HUES6 (cell line): ENCODE results near the gene CBX5.

Experiments
- H3K27ac ChIP-seq: 2 replicates; pipeline ENCODE4 v1.7.0; 2013; ENCODE audit warnings: low read depth, mild to moderate bottlenecking, low read length, inconsistent platforms
- H3K27me3 ChIP-seq: 2 replicates; pipeline ENCODE4 v1.6.1; 2013; ENCODE audit warnings: low read length; ENCODE audit not compliant: control insufficient read depth, insufficient read depth
- H3K36me3 ChIP-seq: 2 replicates; pipeline ENCODE4 v1.6.1; 2013; ENCODE audit warnings: low read length; ENCODE audit not compliant: control insufficient read depth, insufficient read depth
- H3K4me1 ChIP-seq: 2 replicates; pipeline ENCODE4 v1.6.1; 2013; ENCODE audit warnings: low read length; ENCODE audit not compliant: control insufficient read depth, insufficient read depth
- H3K4me3 ChIP-seq: 2 replicates; pipeline ENCODE4 v1.5.1; 2013; ENCODE audit warnings: low read depth, low read length
- H3K9ac ChIP-seq: one replicate; pipeline ENCODE4 v1.6.1; 2013; ENCODE audit warnings: mild to moderate bottlenecking, low read length
- H3K9me3 ChIP-seq: 2 replicates; pipeline ENCODE4 v1.6.1; 2013; ENCODE audit warnings: low read depth, low read length; ENCODE audit not compliant: control insufficient read depth, insufficient read depth

Gene CBX5

GRCh38 chr12:54220092-54220557 lies 59.8 kb downstream of the CBX5 start:
- Histone ChIP-seq H3K4me3 (no peak overlapping the region), H3K9ac (no peak overlapping the region), H3K27me3 (peaks cover 36% of the 10 kb centered on the region), H3K9me3 (no peaks in the 10 kb centered on the region), H3K4me1 (peaks cover 18% of the 10 kb centered on the region; the same call in 1 of the 2 replicates), H3K27ac (no peak overlapping the region), H3K36me3 (no peaks in the 10 kb centered on the region)

- H3K27ac ChIP-seq = no peak overlapping the region
- peaks cover 50% of the 10 kb centered on the region for H3K27me3 ChIP-seq
- peak overlapping the region; percentile 77 for H3K4me3 ChIP-seq
- H3K4me1 ChIP-seq = peaks cover 20% of the 10 kb centered on the region
- no peaks in the 10 kb centered on the region for H3K36me3 ChIP-seq
- no peaks in the 10 kb centered on the region for H3K9me3 ChIP-seq
- H3K9ac ChIP-seq = peak overlapping the region; percentile 58
Observed at GRCh38 chr12:54217774-54218241, 62.1 kb downstream of the CBX5 start.

GRCh38 chr12:54216797-54217661 lies 62.9 kb downstream of the CBX5 start:
- Histone ChIP-seq H3K4me3 (peak overlapping the region; percentile 77), H3K9me3 (no peaks in the 10 kb centered on the region), H3K36me3 (no peaks in the 10 kb centered on the region), H3K27me3 (peaks cover 55% of the 10 kb centered on the region), H3K9ac (peak overlapping the region; percentile 18), H3K27ac (no peak overlapping the region), H3K4me1 (peaks cover 20% of the 10 kb centered on the region)

GRCh38 chr12:54215989-54216796 lies 63.7 kb downstream of the CBX5 start:
- Histone ChIP-seq H3K36me3 (no peaks in the 10 kb centered on the region), H3K9me3 (no peaks in the 10 kb centered on the region), H3K27me3 (peaks cover 63% of the 10 kb centered on the region), H3K27ac (no peak overlapping the region), H3K4me1 (peaks cover 20% of the 10 kb centered on the region), H3K4me3 (peak overlapping the region; percentile 48), H3K9ac (no peak overlapping the region)

GRCh38 chr12:54214553-54215406 lies 65.1 kb downstream of the CBX5 start:
- Histone ChIP-seq H3K4me1 (peaks cover 20% of the 10 kb centered on the region), H3K4me3 (no peak overlapping the region), H3K9me3 (no peaks in the 10 kb centered on the region), H3K9ac (no peak overlapping the region), H3K36me3 (no peaks in the 10 kb centered on the region), H3K27ac (no peak overlapping the region), H3K27me3 (peaks cover 75% of the 10 kb centered on the region)

GRCh38 chr12:54213079-54213478 lies 66.8 kb downstream of the CBX5 start:
- Histone ChIP-seq H3K4me3 (no peak overlapping the region), H3K9me3 (no peaks in the 10 kb centered on the region), H3K27ac (no peak overlapping the region), H3K9ac (no peak overlapping the region), H3K27me3 (peaks cover 68% of the 10 kb centered on the region), H3K36me3 (no peaks in the 10 kb centered on the region), H3K4me1 (peaks cover 14% of the 10 kb centered on the region)

- H3K4me1 ChIP-seq = peaks cover 10% of the 10 kb centered on the region
- peaks cover 66% of the 10 kb centered on the region for H3K27me3 ChIP-seq
- H3K36me3 ChIP-seq = no peaks in the 10 kb centered on the region
- H3K9ac ChIP-seq = no peak overlapping the region
- H3K4me3 ChIP-seq = no peak overlapping the region
- no peaks in the 10 kb centered on the region for H3K9me3 ChIP-seq
- no peak overlapping the region for H3K27ac ChIP-seq
Observed at GRCh38 chr12:54211920-54212319, 68.0 kb downstream of the CBX5 start.

GRCh38 chr12:54210400-54210790 lies 69.5 kb downstream of the CBX5 start:
- Histone ChIP-seq H3K9me3 (no peaks in the 10 kb centered on the region), H3K27ac (no peak overlapping the region), H3K27me3 (peaks cover 67% of the 10 kb centered on the region), H3K4me1 (peaks cover 7% of the 10 kb centered on the region), H3K4me3 (no peak overlapping the region), H3K9ac (no peak overlapping the region), H3K36me3 (no peaks in the 10 kb centered on the region)

- Histone ChIP-seq H3K4me1 (peaks cover 4% of the 10 kb centered on the region; the same call in 1 of the 2 replicates), H3K27ac (no peak overlapping the region), H3K27me3 (peaks cover 76% of the 10 kb centered on the region), H3K9ac (no peak overlapping the region), H3K36me3 (no peaks in the 10 kb centered on the region), H3K9me3 (no peaks in the 10 kb centered on the region), H3K4me3 (no peak overlapping the region)
Observed at GRCh38 chr12:54208591-54208990, 71.3 kb downstream of the CBX5 start.

- Histone ChIP-seq H3K9ac (no peak overlapping the region), H3K27me3 (peaks cover 74% of the 10 kb centered on the region), H3K4me1 (peaks cover 4% of the 10 kb centered on the region; the same call in 1 of the 2 replicates), H3K4me3 (no peak overlapping the region), H3K9me3 (no peaks in the 10 kb centered on the region), H3K27ac (no peak overlapping the region), H3K36me3 (no peaks in the 10 kb centered on the region)
Observed at GRCh38 chr12:54207539-54208294, 72.2 kb downstream of the CBX5 start.
